ENCODE data around the gene PRKG1.

The PRKG1 gene

GRCh38 chr10:52249850-52250395 is 1175.6 kb downstream of the PRKG1 start:
- ChIA-PET CTCF (no interaction called here), POLR2A (ENCODE audit: low non-redundant PET) (no interaction called here)
- DNase-seq (ENCODE audit: low spot score), result no peak
- H3K27ac ChIP-seq, result no peak overlapping the region
- TF ChIP-seq CTCF (conservative IDR thresholded peaks at IDR 0.05; ENCODE audit: low read depth), result no peak

DNA sequence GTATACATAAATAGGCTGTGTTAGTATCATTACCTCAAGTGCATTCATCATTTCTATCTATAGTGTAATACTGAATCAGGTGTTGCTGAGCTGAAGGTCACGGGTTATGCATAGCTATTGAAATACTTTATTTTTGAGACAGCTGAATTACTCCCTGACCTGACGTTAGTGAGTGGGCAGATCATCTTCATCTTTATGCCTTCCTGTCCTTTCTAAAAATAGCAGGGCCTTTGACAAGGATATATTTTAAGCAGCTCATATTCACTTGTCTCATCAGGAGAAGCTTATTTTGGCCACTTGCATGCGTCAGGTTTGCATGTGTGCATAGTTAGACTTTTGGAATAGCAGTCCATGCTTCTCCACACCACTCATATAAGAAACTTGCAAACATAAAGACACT is 1176.2 kb downstream of the PRKG1 start:
- ChIA-PET POLR2A (ENCODE audit: low non-redundant PET) (no interaction called here), CTCF (interaction anchor here (0.6 kb wide), 1 partner anchor 316 kb away, joined by 3 read pairs; no protein-coding TSS in a partner anchor)
- H3K27ac ChIP-seq, result no peak overlapping the region
- TF ChIP-seq CTCF (conservative IDR thresholded peaks at IDR 0.05; ENCODE audit: low read depth), result no peak
- no peak for DNase-seq (ENCODE audit: low spot score)

DNA sequence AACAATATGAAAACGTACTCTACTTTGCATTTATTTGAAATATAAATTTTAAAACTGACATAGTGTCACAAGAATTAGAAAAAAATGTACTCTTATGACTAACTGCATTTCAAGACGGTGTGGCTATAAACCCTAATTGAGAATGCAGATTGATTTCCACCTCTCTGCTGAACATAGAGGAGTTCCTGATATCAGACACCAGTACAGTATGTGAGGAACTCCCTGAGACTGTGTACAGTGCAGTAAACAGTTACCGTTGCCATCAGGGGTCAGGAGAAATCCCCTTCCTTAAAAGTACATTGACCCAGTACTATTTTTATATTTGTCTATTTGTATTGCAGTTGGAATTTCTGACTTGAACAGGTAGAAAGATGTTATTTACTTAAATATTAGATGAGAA is 1178.0 kb downstream of the PRKG1 start:
- no peak for TF ChIP-seq CTCF (conservative IDR thresholded peaks at IDR 0.05; ENCODE audit: low read depth)
- H3K27ac ChIP-seq, result no peak overlapping the region
- CTCF ChIA-PET, result no interaction called here
- no peak for DNase-seq (ENCODE audit: low spot score)
- POLR2A ChIA-PET (ENCODE audit: low non-redundant PET), result no interaction called here

GRCh38 chr10:52256832-52257691 is 1182.8 kb downstream of the PRKG1 start:
- DNase-seq (ENCODE audit: low spot score), result no peak
- TF ChIP-seq CTCF (conservative IDR thresholded peaks at IDR 0.05; ENCODE audit: low read depth), result no peak
- POLR2A ChIA-PET (ENCODE audit: low non-redundant PET), result no interaction called here
- H3K27ac ChIP-seq, result no peak overlapping the region
- CTCF ChIA-PET, result interaction anchor here (0.6 kb wide), 1 partner anchor 689 kb away, joined by 5 read pairs; no protein-coding TSS in a partner anchor

GRCh38 chr10:52257692-52258075 is 1183.4 kb downstream of the PRKG1 start:
- ChIA-PET CTCF (interaction anchor here (0.6 to 0.7 kb wide), 2 partner anchors 368 to 688 kb away, joined by 3 to 5 read pairs; no protein-coding TSS in a partner anchor), POLR2A (ENCODE audit: low non-redundant PET) (no interaction called here)
- no peak overlapping the region for H3K27ac ChIP-seq
- no peak for TF ChIP-seq CTCF (conservative IDR thresholded peaks at IDR 0.05; ENCODE audit: low read depth)
- DNase-seq (ENCODE audit: low spot score), result no peak

GRCh38 chr10:52258799-52259425 is 1184.6 kb downstream of the PRKG1 start:
- POLR2A ChIA-PET (ENCODE audit: low non-redundant PET), result no interaction called here
- TF ChIP-seq CTCF (conservative IDR thresholded peaks at IDR 0.05; ENCODE audit: low read depth), result no peak
- no peak overlapping the region for H3K27ac ChIP-seq
- CTCF ChIA-PET, result interaction anchor here (0.6 to 0.9 kb wide), 2 partner anchors 20 to 49 kb away, joined by 3 to 4 read pairs; no protein-coding TSS in a partner anchor
- no peak for DNase-seq (ENCODE audit: low spot score)
